Activated CD8-positive, alpha-beta memory T cell treated with anti-CD3 and anti-CD28 coated beads, Interleukin-2, amount 50 U/mL, for 24 hours (primary cell): Measurements from ENCODE around the gene BORCS5.
"Not testable (repeated sequence)": the region's sequence is repeated elsewhere in the genome, so short reads cannot be mapped to it uniquely, and the experiment has no call there.

Source experiments
- DNase-seq: peaks from one replicate; pipeline ENCODE4 v3.0.0-alpha.2; 2020; ENCODE audit errors: extremely low read depth

The BORCS5 gene

DNA sequence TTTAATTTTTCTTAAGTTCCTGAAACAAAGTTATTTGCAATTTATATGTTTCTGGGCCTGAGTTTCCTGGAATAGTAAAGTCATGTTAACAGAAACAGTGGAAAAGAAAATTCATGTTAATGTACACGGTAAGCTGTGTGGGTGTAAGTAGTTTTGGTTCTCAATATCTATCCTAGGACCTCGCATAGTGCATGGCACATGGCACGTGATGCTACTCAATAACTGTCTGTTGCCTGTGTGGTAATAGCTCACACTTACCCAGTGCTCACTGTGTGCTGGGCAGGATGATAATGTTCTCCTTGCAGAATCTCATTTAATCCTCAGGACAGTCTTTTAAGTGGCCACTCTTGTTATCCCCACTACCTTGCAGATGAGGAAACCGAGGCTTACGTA, 105.0 kb downstream of the BORCS5 start:
- no peak for DNase-seq

DNA sequence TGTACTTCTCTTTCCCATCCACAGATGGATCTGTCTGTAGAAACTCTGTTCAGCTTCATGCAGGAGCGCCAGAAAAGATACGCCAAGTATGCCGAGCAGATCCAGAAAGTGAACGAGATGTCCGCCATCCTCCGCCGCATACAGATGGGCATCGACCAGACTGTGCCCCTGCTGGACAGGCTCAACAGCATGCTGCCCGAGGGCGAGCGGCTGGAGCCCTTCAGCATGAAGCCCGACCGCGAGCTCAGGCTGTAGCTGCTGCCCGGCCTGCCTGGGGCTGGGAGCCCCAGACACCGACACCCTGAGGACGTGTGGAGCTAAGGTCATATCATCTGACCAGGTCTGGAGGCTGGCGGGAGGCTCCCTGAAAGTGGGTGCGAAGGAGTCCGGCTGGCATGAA, 108.6 kb downstream of the BORCS5 start:
- no peak for DNase-seq

GRCh38 chr12:12466157-12466556, 109.3 kb downstream of the BORCS5 start:
- no peak for DNase-seq

GRCh38 chr12:12467264-12467663, 110.4 kb downstream of the BORCS5 start:
- no peak for DNase-seq

GRCh38 chr12:12467688-12468261, 110.9 kb downstream of the BORCS5 start:
- no peak for DNase-seq

DNA sequence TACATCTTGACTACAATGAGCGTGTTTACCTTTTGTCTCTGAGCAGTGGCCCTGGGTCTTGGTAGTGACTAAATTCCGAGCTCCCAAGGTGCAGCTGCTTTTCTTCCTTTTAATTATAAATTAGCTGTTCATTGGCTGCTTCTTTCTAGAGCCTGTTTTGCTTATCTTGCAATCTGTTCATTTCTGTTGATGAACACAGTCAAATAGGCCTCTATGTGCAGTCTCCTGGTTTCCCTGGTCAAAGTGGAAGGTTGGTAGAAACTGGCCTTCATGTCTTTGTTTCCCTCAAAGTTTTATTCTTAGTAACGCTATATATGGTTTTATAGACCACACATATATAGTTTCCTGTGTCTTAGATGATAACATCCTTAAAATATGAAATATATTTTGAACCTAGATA, 111.7 kb downstream of the BORCS5 start:
- DNase-seq = no peak

DNA sequence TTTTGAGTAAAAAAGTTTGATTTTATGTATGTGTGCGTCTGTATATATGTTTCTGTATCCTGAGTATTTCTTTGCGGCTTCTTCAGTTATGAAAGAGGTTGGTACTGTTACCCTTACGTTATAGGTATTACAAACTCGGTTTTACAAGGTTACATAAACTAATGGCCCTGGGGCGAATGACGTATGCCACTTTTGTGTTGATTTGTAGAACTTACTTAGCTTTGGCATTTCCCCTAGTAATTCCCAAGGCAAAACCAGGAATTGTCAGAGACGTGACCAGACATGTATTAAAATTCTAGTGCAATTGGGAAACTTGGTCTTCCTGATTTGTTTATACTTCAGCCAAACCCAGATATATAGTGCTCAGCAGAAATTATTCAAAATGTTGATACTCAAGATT, 112.5 kb downstream of the BORCS5 start:
- no peak for DNase-seq

DNA sequence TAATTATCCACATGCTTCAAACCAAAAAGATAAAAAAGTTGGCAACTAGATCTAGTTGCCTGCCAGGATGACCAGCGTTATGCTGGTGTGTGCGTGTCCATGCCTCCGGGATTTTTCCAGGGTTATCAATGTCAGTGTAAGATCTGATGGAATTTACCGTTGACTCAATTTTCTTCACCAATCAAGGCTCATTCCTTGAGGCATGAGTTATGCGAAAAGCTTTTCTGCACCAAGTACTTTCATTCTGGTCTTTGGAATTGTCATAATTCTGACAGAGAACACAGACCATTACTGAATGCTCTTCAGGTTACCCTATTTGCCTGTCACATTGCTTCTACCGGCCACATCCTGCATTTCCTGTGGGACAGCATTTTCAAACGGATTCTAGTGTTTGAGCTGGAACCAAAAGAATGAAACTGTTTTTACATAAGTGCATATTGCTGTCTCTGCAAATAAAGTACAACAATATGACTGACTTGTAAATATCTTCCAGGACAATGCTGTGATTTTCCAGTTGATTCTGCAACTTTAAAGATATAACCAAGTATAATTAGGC, 114.0 kb downstream of the BORCS5 start:
- DNase-seq = no peak

- DNase-seq = not testable (repeated sequence)
Observed at GRCh38 chr12:12471982-12472961, 115.4 kb downstream of the BORCS5 start.

GRCh38 chr12:12473223-12473622, 116.3 kb downstream of the BORCS5 start:
- DNase-seq = no peak

- DNase-seq = no peak
Observed at GRCh38 chr12:12474471-12474928, 117.6 kb downstream of the BORCS5 start.

DNA sequence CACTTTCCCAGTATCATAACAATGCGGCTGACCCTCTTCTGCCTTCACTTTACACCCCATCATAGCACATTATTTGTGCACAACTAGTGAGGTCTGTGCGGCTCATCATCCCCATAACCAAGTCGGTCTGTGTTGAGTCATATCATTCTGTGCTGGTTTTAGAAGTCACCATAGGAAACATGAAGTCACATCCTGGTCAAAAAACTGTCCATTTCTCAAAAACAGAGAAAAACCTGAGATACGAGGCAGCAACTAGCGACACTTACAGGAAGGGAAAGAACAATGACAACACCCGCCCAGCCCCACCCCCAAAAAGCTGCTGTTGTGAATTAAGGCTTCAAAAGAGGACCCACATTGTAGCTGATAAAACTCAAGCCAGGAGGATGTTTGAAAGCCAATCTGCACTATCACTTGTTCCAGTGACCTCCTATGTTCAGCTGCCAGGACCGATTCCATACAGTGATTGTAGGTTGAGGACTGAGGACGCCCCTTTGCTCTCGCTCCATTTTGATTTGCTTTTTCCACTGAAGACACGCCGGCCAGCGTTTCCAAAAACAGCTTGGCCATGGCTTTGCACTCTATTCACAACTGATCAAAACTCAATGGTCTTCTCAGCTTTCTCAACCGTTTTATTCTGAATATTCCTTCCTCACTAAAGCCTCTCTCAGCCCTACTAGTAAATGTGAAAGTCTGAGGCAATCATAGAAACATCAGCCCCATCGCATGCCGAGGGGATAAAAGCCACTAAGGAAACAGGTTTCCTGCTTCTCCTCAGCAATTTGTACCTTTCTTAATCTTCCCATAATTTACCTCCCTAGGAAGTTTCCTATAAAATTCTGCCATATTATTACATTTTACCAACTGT, 118.3 kb downstream of the BORCS5 start:
- no peak for DNase-seq

- no peak for DNase-seq
Observed at GRCh38 chr12:12476857-12477531, 120.1 kb downstream of the BORCS5 start.

DNA sequence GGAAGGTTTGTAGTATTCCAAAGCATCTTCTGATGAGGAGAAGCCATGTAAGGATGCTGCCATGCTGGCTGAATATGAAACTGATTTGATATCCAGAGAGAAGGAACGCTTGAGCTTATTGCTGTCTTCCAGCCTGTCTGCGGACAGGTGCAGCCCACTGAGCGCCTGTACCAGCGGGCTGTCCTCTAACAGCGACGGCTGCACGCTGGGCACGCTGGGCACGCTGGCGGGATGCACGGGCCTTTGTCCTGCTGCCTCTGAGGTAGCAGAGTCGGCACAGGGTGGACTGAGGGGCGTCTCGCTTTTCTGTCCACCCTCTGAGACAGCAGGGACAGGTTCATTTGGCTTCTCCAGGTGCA, 120.6 kb downstream of the BORCS5 start:
- no peak for DNase-seq

- DNase-seq = no peak
Observed at GRCh38 chr12:12480074-12480473, 123.2 kb downstream of the BORCS5 start.

DNA sequence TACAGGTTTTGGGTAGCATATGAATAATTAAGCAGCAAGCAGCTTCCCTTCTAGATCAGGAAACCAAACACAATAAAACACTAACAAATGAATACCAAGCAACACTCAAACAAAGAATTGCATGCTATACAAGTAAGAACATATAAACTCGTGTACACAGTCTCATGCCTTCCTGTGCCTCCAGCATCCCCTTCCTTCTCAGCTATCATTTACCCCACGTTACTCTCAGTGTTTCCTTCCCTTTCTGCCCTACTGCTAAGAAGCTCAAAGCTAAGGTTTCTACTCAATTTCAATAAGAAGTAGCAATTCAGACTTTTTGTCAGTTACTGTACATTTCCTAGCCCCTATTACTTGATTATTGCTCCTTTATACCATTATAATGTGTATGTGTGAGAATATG, 124.8 kb downstream of the BORCS5 start:
- no peak for DNase-seq

- DNase-seq = no peak
Observed at GRCh38 chr12:12482150-12482761, 125.4 kb downstream of the BORCS5 start.

- DNase-seq = no peak
Observed at GRCh38 chr12:12482959-12483358, 126.1 kb downstream of the BORCS5 start.

GRCh38 chr12:12483438-12483837, 126.6 kb downstream of the BORCS5 start:
- no peak for DNase-seq

DNA sequence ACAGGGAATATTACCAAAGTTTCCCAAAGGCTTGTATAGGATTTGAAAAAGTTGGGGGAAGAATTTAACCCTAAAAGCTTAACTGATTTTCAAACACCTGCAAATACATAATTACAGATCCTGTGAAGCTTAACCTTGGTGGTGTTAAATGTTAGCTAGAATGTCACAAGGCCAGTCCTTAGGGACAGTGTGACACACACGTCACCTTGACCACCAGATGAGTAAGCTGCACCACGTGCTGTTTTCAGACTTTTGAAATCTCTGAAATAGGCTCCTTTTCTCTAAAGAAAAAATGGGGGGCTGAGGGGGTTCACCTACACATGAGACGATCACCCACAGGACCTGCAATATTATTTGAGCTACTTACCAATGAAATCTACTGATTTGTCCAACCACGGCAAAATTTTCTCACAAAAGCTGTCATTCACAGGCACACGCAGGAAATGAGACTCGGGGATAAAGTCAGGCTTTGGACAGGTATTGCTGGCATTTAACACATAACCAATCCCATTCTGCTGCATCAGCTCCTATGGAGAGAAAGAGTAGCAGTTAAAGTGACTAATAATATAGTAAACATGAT, 129.9 kb downstream of the BORCS5 start:
- no peak for DNase-seq

DNA sequence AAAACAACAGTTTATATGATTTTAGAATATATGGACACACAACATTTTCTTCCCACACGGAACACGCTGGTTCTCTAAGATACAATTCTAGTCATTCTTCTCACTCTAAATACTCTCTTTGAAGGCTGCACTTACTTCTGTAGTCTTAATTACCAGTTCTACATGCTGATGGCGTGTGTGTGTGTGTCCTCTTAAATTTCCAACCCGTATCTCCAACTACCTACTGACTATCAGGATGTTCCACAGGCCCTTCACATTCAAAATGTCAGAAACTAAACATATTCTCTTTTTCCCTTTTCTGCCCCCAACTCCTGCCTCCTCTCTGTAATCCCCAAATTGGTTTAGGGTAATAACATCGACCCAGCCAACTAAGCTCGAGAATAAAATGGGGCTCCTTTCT, 130.6 kb downstream of the BORCS5 start:
- no peak for DNase-seq
